DND-41 (cell line): ENCODE data around the gene ZNF106.

Source experiments
- ATAC-seq: fragments of 200-7000 bp; cut with Tn5 transposase; 3 replicates; pipeline ENCODE4 v1.9.1; 2021; ENCODE audit warnings: low read depth; ENCODE audit not compliant: insufficient read depth
- DNase-seq: peaks from one replicate; pipeline ENCODE4 v3.0.0-alpha.2; 2020
- H2AFZ ChIP-seq: 2 replicates; pipeline ENCODE4 v1.6.0; 2012; ENCODE audit warnings: low read depth, low read length
- H3K27ac ChIP-seq: 2 replicates; pipeline ENCODE4 v1.5.1; 2012; ENCODE audit warnings: low read length, inconsistent platforms
- H3K27me3 ChIP-seq: fragments of 200-600 bp; sonication (generic); 2 replicates; pipeline ENCODE4 v1.6.0; 2012; ENCODE audit warnings: low read length, mild to moderate bottlenecking, inconsistent platforms; ENCODE audit not compliant: insufficient read depth, poor library complexity
- H3K36me3 ChIP-seq: 2 replicates; pipeline ENCODE4 v1.5.1; 2012; ENCODE audit warnings: low read length, inconsistent platforms; ENCODE audit not compliant: insufficient read depth
- H3K4me1 ChIP-seq: 2 replicates; pipeline ENCODE4 v1.5.1; 2012; ENCODE audit warnings: mild to moderate bottlenecking, low read length; ENCODE audit not compliant: insufficient read depth
- H3K4me2 ChIP-seq: 2 replicates; pipeline ENCODE4 v1.6.0; 2012; ENCODE audit warnings: mild to moderate bottlenecking, moderate library complexity, low read length, inconsistent platforms; ENCODE audit not compliant: insufficient read depth
- H3K4me3 ChIP-seq, 2 experiments: fragments of 200-600 bp in 1 of 2; shearing (Covaris generic) in 1 of 2; 2 replicates each; pipeline ENCODE4 v1.5.1; 2012 to 2016; ENCODE audit warnings: inconsistent platforms in 2 of 2, low read length in 2 of 2, mild to moderate bottlenecking in 2 of 2, low read depth in 1 of 2, moderate library complexity in 1 of 2
- H3K79me2 ChIP-seq: 2 replicates; pipeline ENCODE4 v1.6.0; 2012; ENCODE audit warnings: low read length, inconsistent platforms; ENCODE audit not compliant: insufficient read depth
- H3K9ac ChIP-seq: 2 replicates; pipeline ENCODE4 v1.6.0; 2012; ENCODE audit warnings: low read depth, mild to moderate bottlenecking, inconsistent platforms, low read length, moderate library complexity
- H3K9me3 ChIP-seq: 2 replicates; pipeline ENCODE4 v1.5.1; 2012; ENCODE audit warnings: low read length, moderate library complexity, mild to moderate bottlenecking, inconsistent platforms; ENCODE audit not compliant: insufficient read depth, severe bottlenecking
- H4K20me1 ChIP-seq: 2 replicates; pipeline ENCODE4 v1.6.0; 2012; ENCODE audit warnings: low read length; ENCODE audit not compliant: insufficient read depth
- EZH2 ChIP-seq: IDR thresholded peaks from 3 replicates; pipeline ENCODE4 v1.6.1; 2012; ENCODE audit warnings: borderline replicate concordance, low read depth, mild to moderate bottlenecking, moderate library complexity, low read length, inconsistent platforms; ENCODE audit not compliant: severe bottlenecking
- TF ChIP-seq, protein P1 (sequence below): IDR thresholded peaks from 2 replicates; pipeline ENCODE4 v1.5.1; 2012; ENCODE audit warnings: borderline replicate concordance, low read length, moderate library complexity, mild to moderate bottlenecking; ENCODE audit not compliant: poor library complexity, severe bottlenecking; ENCODE audit errors: extremely low read depth

ZNF106 gene

DNA sequence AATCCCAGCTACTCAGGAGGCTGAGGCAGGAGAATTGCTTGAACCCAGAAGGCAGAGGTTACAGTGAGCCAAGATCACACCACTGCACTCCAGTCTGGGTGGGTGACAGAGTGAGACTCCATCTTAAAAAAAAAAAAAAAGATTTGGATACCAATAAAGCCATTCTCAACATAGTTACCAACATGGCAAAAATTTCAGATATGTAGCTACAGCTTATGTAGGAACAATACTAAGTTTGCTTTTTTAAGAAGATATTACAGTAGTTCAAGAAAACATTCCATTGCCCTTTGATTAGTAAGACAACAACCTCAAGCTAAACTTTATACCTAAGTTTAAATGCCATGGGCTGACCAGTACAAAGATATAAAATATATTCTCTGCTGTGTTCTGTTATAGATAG, 34.4 kb downstream of the ZNF106 start:
- ATAC-seq (no peak), DNase-seq (no peak)
- peaks cover 4% of the 10 kb centered on the region; the same call in 1 of the 2 replicates for H3K36me3 ChIP-seq
- no peaks in the 10 kb centered on the region for H3K79me2 ChIP-seq
- no peak overlapping the region for H3K9ac ChIP-seq
- H4K20me1 ChIP-seq: no peaks in the 10 kb centered on the region
- H3K4me1 ChIP-seq: no peaks in the 10 kb centered on the region
- TF ChIP-seq EZH2: no peak
- TF ChIP-seq, protein P1, sequence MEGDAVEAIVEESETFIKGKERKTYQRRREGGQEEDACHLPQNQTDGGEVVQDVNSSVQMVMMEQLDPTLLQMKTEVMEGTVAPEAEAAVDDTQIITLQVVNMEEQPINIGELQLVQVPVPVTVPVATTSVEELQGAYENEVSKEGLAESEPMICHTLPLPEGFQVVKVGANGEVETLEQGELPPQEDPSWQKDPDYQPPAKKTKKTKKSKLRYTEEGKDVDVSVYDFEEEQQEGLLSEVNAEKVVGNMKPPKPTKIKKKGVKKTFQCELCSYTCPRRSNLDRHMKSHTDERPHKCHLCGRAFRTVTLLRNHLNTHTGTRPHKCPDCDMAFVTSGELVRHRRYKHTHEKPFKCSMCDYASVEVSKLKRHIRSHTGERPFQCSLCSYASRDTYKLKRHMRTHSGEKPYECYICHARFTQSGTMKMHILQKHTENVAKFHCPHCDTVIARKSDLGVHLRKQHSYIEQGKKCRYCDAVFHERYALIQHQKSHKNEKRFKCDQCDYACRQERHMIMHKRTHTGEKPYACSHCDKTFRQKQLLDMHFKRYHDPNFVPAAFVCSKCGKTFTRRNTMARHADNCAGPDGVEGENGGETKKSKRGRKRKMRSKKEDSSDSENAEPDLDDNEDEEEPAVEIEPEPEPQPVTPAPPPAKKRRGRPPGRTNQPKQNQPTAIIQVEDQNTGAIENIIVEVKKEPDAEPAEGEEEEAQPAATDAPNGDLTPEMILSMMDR: no peak
- H3K4me2 ChIP-seq: no peak overlapping the region
- no peak overlapping the region for H3K27ac ChIP-seq
- H3K27me3 ChIP-seq: no peaks in the 10 kb centered on the region
- H3K9me3 ChIP-seq: no peaks in the 10 kb centered on the region
- no peak overlapping the region for H3K4me3 ChIP-seq
- no peak overlapping the region for H2AFZ ChIP-seq

DNA sequence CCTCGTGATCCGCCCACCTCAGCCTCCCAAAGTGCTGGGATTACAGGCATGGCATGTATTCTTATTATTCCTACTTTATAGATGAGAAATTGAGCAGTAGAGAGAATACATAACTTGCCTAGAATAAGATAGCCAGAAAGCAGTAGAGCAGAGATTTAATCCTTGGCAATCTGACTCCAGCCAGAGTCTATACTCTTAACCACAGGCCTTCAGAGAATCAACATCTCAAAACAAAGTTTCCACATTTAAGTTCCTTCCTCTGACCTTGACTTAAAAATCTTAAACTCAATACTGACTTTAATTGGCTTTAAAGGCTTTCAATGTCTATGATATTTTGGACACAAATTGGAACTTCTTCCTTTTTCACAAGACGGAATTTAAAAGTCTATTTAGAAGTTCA, 37.1 kb downstream of the ZNF106 start:
- H3K27ac ChIP-seq: no peak overlapping the region
- no peak overlapping the region for H3K4me2 ChIP-seq
- H3K79me2 ChIP-seq: no peaks in the 10 kb centered on the region
- H3K9ac ChIP-seq: no peak overlapping the region
- DNase-seq: no peak
- H2AFZ ChIP-seq: no peak overlapping the region
- H3K27me3 ChIP-seq: no peaks in the 10 kb centered on the region
- peaks cover 14% of the 10 kb centered on the region for H3K36me3 ChIP-seq
- H3K9me3 ChIP-seq: no peaks in the 10 kb centered on the region
- no peak for ATAC-seq
- H4K20me1 ChIP-seq: no peaks in the 10 kb centered on the region
- no peak overlapping the region for H3K4me3 ChIP-seq
- H3K4me1 ChIP-seq: no peaks in the 10 kb centered on the region
- TF ChIP-seq, protein P1: no peak
- no peak for TF ChIP-seq EZH2

DNA sequence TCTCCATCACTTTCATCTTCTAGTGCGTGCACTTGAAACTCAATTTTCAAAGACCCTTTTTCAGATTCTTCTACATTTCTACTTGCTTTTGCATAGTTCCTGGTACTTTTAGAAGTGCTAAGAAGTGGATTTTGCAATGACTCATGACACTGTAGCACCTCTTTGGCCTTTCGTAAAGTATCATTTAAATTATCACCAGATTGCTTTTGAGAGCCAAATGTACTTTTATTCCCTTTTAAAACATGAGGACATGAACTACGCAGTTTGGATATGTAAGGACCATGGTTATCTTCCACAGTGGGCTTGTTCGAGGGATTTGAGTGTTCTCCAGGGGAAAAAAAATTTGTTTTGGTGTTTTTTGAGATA, 40.5 kb downstream of the ZNF106 start:
- DNase-seq (no peak), ATAC-seq (no peak)
- H3K27ac ChIP-seq: no peak overlapping the region
- no peaks in the 10 kb centered on the region for H3K4me1 ChIP-seq
- no peaks in the 10 kb centered on the region for H3K79me2 ChIP-seq
- TF ChIP-seq, protein P1: no peak
- TF ChIP-seq EZH2: no peak
- H4K20me1 ChIP-seq: no peaks in the 10 kb centered on the region
- H2AFZ ChIP-seq: no peak overlapping the region
- no peak overlapping the region for H3K4me2 ChIP-seq
- H3K9ac ChIP-seq: no peak overlapping the region
- H3K27me3 ChIP-seq: no peaks in the 10 kb centered on the region
- peaks cover 36% of the 10 kb centered on the region for H3K36me3 ChIP-seq
- no peaks in the 10 kb centered on the region for H3K9me3 ChIP-seq
- no peak overlapping the region for H3K4me3 ChIP-seq
